GM18519 (cell line): ENCODE data around the gene OGFR.

ENCODE experiments used
- ATAC-seq: cut with Tn5 transposase; IDR thresholded peaks from one replicate; pipeline ENCODE4 v1.9.1; 2021; ENCODE audit warnings: mild to moderate bottlenecking, moderate library complexity; ENCODE audit not compliant: unreplicated experiment, low FRiP score

OGFR gene

GRCh38 chr20:62822788-62823651 lies 18.4 kb downstream of the OGFR start:
- no peak for ATAC-seq

- ATAC-seq: no peak
Measured at GRCh38 chr20:62823688-62824475, 19.2 kb downstream of the OGFR start.

- no peak for ATAC-seq
Measured at GRCh38 chr20:62824476-62825332, 20.1 kb downstream of the OGFR start.

GRCh38 chr20:62825333-62825985 lies 20.8 kb downstream of the OGFR start:
- ATAC-seq: no peak

GRCh38 chr20:62825986-62826645 lies 21.5 kb downstream of the OGFR start:
- no peak for ATAC-seq

GRCh38 chr20:62826646-62827310 lies 22.1 kb downstream of the OGFR start:
- no peak for ATAC-seq

- no peak for ATAC-seq
Measured at GRCh38 chr20:62827311-62828038, 22.8 kb downstream of the OGFR start.

- ATAC-seq: no peak
Measured at GRCh38 chr20:62828051-62828450, 23.4 kb downstream of the OGFR start.

- ATAC-seq: no peak
Measured at GRCh38 chr20:62828511-62829230, 24.0 kb downstream of the OGFR start.

GRCh38 chr20:62829231-62830230 lies 24.9 kb downstream of the OGFR start:
- no peak for ATAC-seq

- ATAC-seq: no peak
Measured at GRCh38 chr20:62830251-62830650, 25.6 kb downstream of the OGFR start.

GRCh38 chr20:62830821-62831220 lies 26.2 kb downstream of the OGFR start:
- ATAC-seq: no peak

- ATAC-seq: no peak
Measured at GRCh38 chr20:62831361-62831788, 26.7 kb downstream of the OGFR start.

GRCh38 chr20:62831854-62832211 lies 27.2 kb downstream of the OGFR start:
- ATAC-seq: no peak

GRCh38 chr20:62832212-62832922 lies 27.7 kb downstream of the OGFR start:
- ATAC-seq: peak; percentile 48

- no peak for ATAC-seq
Measured at GRCh38 chr20:62832951-62833391, 28.3 kb downstream of the OGFR start.
